Smooth muscle cell (in vitro differentiated cells): ENCODE measurements around the gene PCBP4. TPM values are rescaled to one million over a fixed set of nuclear protein-coding genes. Genes with fewer than 3 reads are reported as not detected.

Experiments
- DNase-seq: peaks from one replicate; lab custom pipeline; 2025; ENCODE audit not compliant: unreplicated experiment; lab: John Stamatoyannopoulos, UW
- H2AFZ ChIP-seq: fragments of 200-600 bp; sonication (generic); 2 replicates; pipeline ENCODE4 v1.6.0; 2016; ENCODE audit warnings: antibody characterized with exemption, low read depth, mild to moderate bottlenecking
- H3F3A ChIP-seq: fragments of 200-600 bp; sonication (generic); 2 replicates; pipeline ENCODE4 v1.6.0; 2017; ENCODE audit warnings: antibody characterized with exemption, low read depth
- H3K27ac ChIP-seq: fragments of 200-600 bp; sonication (generic); 2 replicates; pipeline ENCODE4 v1.5.1; 2016; ENCODE audit warnings: low read depth, mild to moderate bottlenecking
- H3K27me3 ChIP-seq: fragments of 200-600 bp; sonication (generic); 2 replicates; pipeline ENCODE4 v1.6.1; 2016; ENCODE audit warnings: low read depth, mild to moderate bottlenecking
- H3K36me3 ChIP-seq: fragments of 200-600 bp; sonication (generic); 2 replicates; pipeline ENCODE4 v1.5.1; 2016; ENCODE audit warnings: low read depth
- H3K4me1 ChIP-seq: fragments of 200-600 bp; sonication (generic); 2 replicates; pipeline ENCODE4 v1.5.1; 2016; ENCODE audit warnings: low read depth
- H3K4me2 ChIP-seq: fragments of 200-600 bp; sonication (generic); 2 replicates; pipeline ENCODE4 v1.6.0; 2016; ENCODE audit warnings: mild to moderate bottlenecking
- H3K4me3 ChIP-seq: fragments of 200-600 bp; sonication (generic); 2 replicates; pipeline ENCODE4 v1.5.1; 2016; ENCODE audit warnings: mild to moderate bottlenecking
- H3K79me2 ChIP-seq: fragments of 200-600 bp; sonication (generic); 2 replicates; pipeline ENCODE4 v1.6.0; 2016; ENCODE audit warnings: low read depth, mild to moderate bottlenecking
- H3K9ac ChIP-seq: fragments of 200-600 bp; sonication (generic); 2 replicates; pipeline ENCODE4 v1.6.0; 2016; ENCODE audit warnings: low read depth
- H3K9me3 ChIP-seq: fragments of 200-600 bp; sonication (generic); replicated peaks from 2 replicates; pipeline ENCODE4 v1.5.1; 2016; ENCODE audit warnings: low read depth
- H4K20me1 ChIP-seq: fragments of 200-600 bp; sonication (generic); 2 replicates; pipeline ENCODE4 v1.6.0; 2016; ENCODE audit warnings: low read depth
- CTCF ChIP-seq: fragments of 200-600 bp; sonication (generic); IDR thresholded peaks from 2 replicates; pipeline ENCODE4 v1.5.1; 2017; ENCODE audit warnings: borderline replicate concordance, mild to moderate bottlenecking, antibody characterized with exemption; ENCODE audit not compliant: insufficient read depth, poor library complexity, severe bottlenecking
- WGBS: methylation state at CpG from one replicate; pipeline ENCODE4 v1.1.7; 2016; ENCODE audit warnings: low lambda C conversion rate; 5-methylcytosine and 5-hydroxymethylcytosine counted together
- polyA plus RNA-seq: library from polyadenylated mRNA; unstranded; fragments of >200 nt; fragmentation: Nextera tagmentation; extraction: Ambion mirVana; gene quantifications from 2 replicates; pipeline ENCODE4 v1.2.1, GENCODE V29; 2016
- total RNA-seq: library from RNA; depleted of rRNA; stranded (reverse); fragments of >200 nt; gene quantifications from 2 replicates; pipeline ENCODE4 v1.2.3, GENCODE V29; 2014

The PCBP4 gene
- total and polyA plus RNA-seq, 2 experiments from 2014 or later, result 42.6 to 81.2 TPM

DNA sequence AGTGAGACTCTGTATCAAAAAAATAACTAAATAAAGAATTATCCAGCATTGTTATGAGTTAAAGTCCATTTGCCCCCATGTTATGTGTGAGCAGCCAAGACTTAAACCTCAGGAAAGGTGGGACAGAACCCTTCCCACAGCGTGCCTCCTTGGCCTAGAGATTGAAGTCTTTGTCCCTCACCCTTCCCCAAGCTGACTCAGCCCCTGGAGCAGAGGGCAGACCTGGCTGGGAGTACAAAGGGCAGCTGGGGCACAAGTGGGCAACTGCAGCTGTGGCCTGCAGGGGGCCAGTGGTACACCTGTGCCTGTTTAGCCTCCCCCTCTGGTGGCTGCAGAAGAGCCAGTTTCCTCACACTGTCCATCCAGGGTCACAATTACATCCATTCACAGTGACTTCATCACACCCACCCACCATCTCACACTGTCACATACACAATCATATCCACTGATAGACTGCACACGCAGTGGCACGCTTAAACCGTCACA, 15.1 kb upstream of the PCBP4 start:
- Histone ChIP-seq H3F3A (no peaks in the 10 kb centered on the region), H3K4me1 (peaks cover 17% of the 10 kb centered on the region), H3K79me2 (peaks cover 19% of the 10 kb centered on the region), H4K20me1 (no peaks in the 10 kb centered on the region), H3K27ac (peak overlapping the region; percentile 96), H3K4me2 (peak overlapping the region; percentile 83), H3K27me3 (no peaks in the 10 kb centered on the region), H3K4me3 (peak overlapping the region; percentile 61), H3K9me3 (no peaks in the 10 kb centered on the region), H3K36me3 (no peaks in the 10 kb centered on the region), H2AFZ (peak overlapping the region; percentile 4), H3K9ac (peak overlapping the region; percentile 80)
- TF ChIP-seq CTCF, result peak; percentile 42
- no peak for DNase-seq
- 4% methylated on average over 4 of the region's 4 CpGs for WGBS

DNA sequence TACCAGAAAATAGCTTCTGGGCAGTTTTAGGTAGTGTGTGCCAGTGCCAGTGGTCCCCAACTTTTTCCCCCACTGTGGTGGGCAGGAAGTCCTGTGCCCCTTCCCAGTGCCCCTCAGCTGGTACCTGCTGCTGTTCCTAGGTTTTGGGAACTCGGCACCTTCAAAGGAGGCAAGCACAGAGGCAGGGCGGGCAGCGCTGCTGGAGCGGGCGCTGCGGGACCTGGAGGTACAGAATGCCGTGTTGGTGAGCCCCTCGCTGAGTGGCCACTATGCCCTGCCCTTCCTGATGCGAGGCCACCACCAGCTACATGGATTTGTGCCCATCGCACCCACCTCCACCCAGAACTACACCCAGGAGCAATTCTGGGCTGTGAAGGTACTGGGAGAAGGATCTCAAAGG, 13.0 kb upstream of the PCBP4 start:
- no peak for DNase-seq
- H3K27me3 ChIP-seq, result no peaks in the 10 kb centered on the region
- peaks cover 19% of the 10 kb centered on the region for H3K79me2 ChIP-seq
- H3F3A ChIP-seq, result peaks cover 13% of the 10 kb centered on the region
- H3K27ac ChIP-seq, result no peak overlapping the region
- H3K4me2 ChIP-seq, result no peak overlapping the region
- H3K9ac ChIP-seq, result no peak overlapping the region
- no peak overlapping the region for H3K4me3 ChIP-seq
- no peaks in the 10 kb centered on the region for H4K20me1 ChIP-seq
- peaks cover 23% of the 10 kb centered on the region for H3K4me1 ChIP-seq
- no peaks in the 10 kb centered on the region for H3K9me3 ChIP-seq
- no peak for TF ChIP-seq CTCF
- no peaks in the 10 kb centered on the region for H3K36me3 ChIP-seq
- no peak overlapping the region for H2AFZ ChIP-seq
- WGBS, result 98% methylated on average over 10 of the region's 10 CpGs

DNA sequence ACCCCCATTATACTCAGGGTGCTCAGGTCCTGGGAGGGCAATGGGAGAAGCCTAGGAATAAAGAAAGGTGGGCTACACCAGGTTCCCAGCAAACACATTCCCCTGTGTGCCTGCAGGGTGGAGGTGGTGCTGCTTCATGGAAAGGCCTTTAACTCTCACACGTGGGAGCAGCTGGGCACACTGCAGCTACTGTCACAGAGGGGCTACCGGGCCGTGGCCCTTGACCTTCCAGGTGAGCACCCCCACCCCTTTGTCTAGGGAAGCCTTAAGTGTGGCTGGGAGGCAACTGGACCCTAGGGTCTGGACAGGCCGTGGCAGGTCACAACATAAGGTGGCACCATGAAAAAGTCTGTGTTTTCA, 10.9 kb upstream of the PCBP4 start:
- no peak overlapping the region for H3K4me2 ChIP-seq
- H2AFZ ChIP-seq, result no peak overlapping the region
- H3K27me3 ChIP-seq, result no peaks in the 10 kb centered on the region
- peaks cover 28% of the 10 kb centered on the region for H3K4me1 ChIP-seq
- H3K27ac ChIP-seq, result no peak overlapping the region
- no peak for TF ChIP-seq CTCF
- no peak overlapping the region for H3K4me3 ChIP-seq
- H3K9ac ChIP-seq, result no peak overlapping the region
- no peaks in the 10 kb centered on the region for H3K9me3 ChIP-seq
- peaks cover 21% of the 10 kb centered on the region for H3F3A ChIP-seq
- H3K36me3 ChIP-seq, result no peaks in the 10 kb centered on the region
- no peak for DNase-seq
- 88% methylated on average over 4 of the region's 4 CpGs for WGBS
- H4K20me1 ChIP-seq, result no peaks in the 10 kb centered on the region
- H3K79me2 ChIP-seq, result peaks cover 25% of the 10 kb centered on the region

GRCh38 chr3:51977446-51978142, 10.3 kb upstream of the PCBP4 start:
- H3K27ac ChIP-seq, result no peak overlapping the region
- no peak for DNase-seq
- H2AFZ ChIP-seq, result no peak overlapping the region
- H3K4me2 ChIP-seq, result no peak overlapping the region
- H3K79me2 ChIP-seq, result peaks cover 25% of the 10 kb centered on the region
- H3K27me3 ChIP-seq, result no peaks in the 10 kb centered on the region
- peaks cover 28% of the 10 kb centered on the region for H3K4me1 ChIP-seq
- H3F3A ChIP-seq, result peaks cover 21% of the 10 kb centered on the region
- no peaks in the 10 kb centered on the region for H3K36me3 ChIP-seq
- H4K20me1 ChIP-seq, result no peaks in the 10 kb centered on the region
- no peak overlapping the region for H3K4me3 ChIP-seq
- TF ChIP-seq CTCF, result no peak
- no peaks in the 10 kb centered on the region for H3K9me3 ChIP-seq
- WGBS, result 99% methylated on average over 9 of the region's 9 CpGs
- H3K9ac ChIP-seq, result no peak overlapping the region
